ENCODE measurements around the gene TMPRSS12.
"Not testable (repeated sequence)": the region's sequence is repeated elsewhere in the genome, so short reads cannot be mapped to it uniquely, and the experiment has no call there.

TMPRSS12 gene, protein sequence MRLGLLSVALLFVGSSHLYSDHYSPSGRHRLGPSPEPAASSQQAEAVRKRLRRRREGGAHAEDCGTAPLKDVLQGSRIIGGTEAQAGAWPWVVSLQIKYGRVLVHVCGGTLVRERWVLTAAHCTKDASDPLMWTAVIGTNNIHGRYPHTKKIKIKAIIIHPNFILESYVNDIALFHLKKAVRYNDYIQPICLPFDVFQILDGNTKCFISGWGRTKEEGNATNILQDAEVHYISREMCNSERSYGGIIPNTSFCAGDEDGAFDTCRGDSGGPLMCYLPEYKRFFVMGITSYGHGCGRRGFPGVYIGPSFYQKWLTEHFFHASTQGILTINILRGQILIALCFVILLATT

DNA sequence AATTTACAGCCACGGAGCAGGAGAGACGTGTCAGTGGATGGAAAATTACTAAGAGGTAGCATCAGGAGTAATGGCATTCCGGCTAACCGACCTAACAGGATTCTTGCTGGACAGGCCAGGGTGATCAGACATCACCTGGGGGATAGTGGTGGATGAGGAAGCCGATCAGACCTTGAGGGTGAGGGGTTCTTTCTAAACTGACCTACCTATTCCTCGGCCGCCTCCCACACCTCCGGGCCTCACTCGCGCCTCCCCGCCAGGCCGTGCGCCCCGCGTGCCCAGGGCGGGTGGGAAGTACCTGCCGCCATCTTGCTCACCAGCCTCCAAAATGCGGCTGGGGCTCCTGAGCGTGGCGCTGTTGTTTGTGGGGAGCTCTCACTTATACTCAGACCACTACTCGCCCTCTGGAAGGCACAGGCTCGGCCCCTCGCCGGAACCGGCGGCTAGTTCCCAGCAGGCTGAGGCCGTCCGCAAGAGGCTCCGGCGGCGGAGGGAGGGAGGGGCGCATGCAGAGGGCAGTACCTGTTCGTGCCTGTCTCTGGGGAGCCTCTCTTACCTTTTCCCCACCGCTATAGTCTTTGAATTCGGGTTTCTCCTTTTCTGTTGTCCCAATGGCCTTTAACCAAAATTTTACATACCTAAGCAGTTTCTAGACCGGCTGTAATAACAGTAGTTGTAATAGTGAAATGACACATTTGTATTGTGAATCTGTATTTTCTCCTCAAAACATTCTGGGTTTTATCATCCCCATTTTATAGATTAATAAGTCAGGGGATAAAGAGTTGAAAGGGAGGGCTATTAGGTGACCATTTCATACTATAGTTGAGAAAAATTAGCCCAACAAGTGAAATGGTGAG is at the start of gene TMPRSS12:
TSS of gene TMPRSS12 (plus strand) at position 290 of the 857 bp plus-strand sequence. CDS start at position 329, 39 bp downstream.
- no peak for DNase-seq (ENCODE audit: low read depth in 2 of 2)

DNA sequence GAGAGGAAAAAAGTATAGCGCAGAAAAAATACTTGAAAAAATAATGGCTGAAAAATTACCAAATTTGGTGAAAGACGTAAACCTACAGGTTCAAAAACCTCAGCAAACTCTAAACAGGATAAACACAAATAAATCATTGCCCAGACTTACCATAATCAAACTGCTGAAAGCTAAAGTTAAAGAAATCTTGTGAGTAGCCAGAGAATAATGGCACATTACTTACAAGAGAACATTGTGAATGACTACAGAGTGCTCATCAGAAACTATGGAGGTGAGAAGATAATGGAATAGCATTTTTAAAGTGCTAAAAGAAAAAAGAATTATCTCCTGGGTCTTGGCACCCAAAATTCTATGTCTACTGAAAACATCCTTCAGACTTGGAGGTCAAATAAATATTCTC is 42.8 kb upstream of the TMPRSS12 start:
- DNase-seq (ENCODE audit: low read depth in 2 of 2), result no peak

DNA sequence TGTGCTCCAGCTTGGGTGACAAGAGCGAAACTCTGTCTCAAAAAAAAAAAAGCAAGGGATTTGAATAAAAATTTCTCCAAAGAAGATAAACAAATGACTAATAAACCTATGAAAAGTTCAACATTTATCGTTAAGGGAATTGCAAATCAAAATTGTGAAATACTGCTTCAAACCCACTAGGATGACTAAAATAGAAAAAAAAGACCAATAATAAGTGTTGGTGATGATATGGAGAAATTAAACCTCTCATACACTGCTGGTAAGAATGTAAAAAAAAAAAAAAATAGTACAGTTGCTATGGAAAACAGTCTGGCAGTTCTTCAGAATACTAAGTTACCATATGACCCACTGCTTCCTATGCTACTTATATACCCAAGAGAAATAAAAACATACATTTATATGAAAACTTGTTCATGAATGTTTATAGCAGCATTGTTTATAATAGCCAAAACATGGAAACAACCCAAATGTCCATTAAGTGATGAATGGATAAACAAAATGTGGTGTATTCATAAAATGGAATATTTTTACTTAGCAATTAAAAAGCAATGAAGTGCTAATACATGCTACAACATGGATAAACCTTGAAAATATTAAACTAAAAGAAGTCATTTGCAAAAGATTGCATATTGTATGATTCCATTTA is 39.4 kb upstream of the TMPRSS12 start:
- DNase-seq (ENCODE audit: low read depth in 2 of 2), result no peak

DNA sequence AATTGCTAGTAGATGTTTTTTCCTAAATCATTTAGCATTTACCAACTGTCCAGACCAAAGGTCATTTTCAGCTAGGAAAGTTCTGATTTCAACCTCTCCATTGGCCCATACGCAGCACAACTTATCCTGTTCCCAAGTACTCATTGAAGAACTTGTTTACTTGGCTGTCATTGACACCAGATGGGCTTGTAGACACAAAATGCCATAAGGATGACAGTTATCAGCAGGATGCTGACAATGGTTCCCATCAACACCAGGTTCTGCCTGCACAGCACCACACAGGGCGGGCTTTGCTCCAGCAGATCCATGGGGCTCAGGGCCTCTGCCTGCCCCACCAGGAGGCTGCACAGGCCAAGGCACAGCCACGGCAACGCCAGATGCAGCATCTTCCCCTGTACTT is 36.5 kb upstream of the TMPRSS12 start:
- DNase-seq (ENCODE audit: low read depth in 2 of 2), result no peak

DNA sequence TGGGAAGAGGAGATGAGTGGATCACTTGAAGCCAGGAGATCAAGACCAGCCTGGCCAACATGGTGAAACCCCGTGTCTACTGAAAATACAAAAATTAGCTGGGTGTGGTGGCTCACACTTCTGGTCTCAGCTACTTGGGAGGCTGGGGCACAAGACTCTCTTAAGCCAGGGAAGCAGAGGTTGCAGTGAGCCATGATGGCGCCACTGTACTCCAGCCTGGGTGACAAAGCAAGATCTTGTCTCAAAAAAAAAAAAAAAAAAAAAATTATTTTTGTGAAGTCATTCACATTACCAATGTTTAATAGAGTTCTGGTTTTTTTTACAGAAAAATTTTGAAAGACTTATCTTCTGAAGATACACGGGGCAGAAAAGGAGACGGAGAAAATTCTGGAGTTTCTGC is 33.6 kb upstream of the TMPRSS12 start:
- DNase-seq (ENCODE audit: low read depth in 2 of 2), result not testable (repeated sequence)

DNA sequence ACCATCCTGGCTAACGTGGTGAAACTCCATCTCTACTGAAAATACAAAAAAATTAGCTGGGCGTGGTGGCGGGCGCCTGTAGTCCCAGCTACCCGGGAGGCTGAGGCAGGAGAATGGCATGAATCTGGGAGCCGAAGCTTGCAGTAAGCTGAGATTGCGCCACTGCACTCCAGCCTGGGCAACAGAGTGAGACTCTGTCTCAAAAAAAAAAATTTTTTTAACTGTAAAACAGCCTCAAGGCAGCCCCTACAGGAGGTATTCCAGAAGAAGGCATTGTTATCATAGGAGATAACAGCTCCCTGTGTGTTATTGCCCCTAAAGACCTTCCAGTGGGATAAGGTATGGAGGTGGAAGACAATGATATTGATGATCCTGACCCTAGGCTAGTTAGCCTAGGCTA is 27.8 kb upstream of the TMPRSS12 start:
- not testable (repeated sequence) for DNase-seq (ENCODE audit: low read depth in 2 of 2)

DNA sequence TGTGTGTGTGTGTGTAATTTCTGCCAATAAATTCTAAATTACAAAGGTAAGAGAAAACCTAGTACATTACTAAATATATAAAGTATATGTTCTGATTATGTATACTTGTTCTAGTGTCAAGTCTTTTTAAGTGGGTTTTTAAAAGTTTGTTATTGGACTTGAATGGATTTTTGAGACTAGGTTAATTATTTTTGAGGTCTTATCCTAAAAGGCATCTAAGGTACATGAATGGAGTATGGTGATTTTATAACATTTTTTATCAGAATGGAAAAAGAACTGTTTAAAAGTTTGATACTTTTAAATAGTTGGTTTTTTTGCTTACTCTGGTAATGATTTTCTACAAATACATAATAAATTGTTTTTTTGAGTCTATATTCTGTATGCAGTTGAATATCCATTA is 22.5 kb upstream of the TMPRSS12 start:
- DNase-seq (ENCODE audit: low read depth in 2 of 2), result no peak

DNA sequence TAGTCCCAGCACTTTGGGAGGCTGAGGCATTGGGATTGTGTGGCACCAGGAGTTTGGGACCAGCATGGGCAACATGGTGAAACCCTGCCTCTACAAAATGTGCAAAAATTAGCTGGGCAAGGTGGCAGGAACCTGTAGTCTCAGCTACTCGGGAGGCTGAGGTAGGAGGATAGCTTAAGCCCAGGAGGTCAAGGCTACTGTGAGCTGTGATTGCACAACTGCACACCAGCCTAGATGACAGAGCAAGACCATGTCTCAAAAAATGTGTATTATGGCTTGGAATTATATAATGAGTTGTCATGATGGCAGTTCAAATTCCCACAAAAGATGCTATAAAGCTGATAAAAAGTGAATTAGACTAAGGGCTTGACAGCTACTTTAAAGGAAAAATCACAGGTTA is 20.6 kb upstream of the TMPRSS12 start:
- DNase-seq (ENCODE audit: low read depth in 2 of 2), result no peak

DNA sequence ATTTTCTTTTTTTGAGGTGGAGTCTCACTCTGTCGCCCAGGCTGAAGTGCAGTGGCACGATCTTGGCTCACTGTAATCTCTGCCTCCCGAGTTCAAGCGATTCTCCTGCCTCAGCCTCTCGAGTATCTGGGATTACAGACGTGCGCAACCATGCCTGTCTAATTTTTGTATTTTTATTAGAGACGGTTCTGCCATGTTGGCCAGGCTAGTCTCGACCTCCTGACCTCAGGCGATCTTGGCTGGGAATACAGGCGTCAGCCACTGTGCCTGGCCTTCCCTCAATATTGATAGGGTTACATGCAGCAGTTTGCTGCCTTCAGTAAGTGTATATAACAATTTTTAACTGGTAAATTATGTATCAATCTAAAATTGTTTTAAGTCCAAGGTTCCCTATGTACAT is 19.0 kb upstream of the TMPRSS12 start:
- DNase-seq (ENCODE audit: low read depth in 2 of 2), result not testable (repeated sequence)

DNA sequence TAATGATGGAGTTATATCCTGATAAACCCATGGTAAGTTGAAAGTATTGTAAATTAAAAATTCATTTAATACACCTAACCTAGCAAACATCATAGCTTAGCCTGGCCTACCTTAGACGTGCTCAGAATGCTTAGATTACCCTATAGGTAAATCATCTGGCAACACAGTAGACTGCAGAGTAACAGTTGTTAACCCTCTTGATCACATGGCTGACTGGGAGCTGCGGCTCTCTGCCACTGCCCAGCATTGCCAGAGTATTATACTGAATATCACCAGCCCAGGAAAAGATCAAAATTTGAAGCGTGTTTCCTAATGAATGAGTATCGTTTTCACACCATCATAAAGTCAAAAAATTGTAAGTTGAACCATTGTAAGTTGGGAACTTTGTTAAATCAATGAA is 17.8 kb upstream of the TMPRSS12 start:
- no peak for DNase-seq (ENCODE audit: low read depth in 2 of 2)

DNA sequence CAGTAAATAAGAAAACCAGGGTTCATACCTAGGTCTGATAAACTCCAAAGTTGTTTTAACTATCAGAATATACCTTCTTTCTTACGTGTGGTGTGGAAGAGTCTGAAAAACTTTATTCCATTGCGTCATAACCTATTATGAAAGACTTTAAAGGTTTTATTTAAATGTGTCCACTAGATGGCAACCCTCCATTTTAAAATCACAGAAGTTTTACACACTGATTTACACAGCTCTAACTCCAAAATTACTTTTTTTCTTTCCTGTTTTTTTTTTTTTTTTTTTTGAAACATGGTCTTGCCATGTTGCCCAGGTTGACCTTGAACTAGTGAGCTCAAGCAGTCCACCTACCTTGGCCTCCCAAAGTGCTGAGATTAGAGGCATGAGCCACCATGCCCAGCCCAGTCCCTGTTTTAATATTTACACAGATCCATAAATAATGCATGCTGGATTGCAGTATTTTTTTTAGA is 17.3 kb upstream of the TMPRSS12 start:
- no peak for DNase-seq (ENCODE audit: low read depth in 2 of 2)

DNA sequence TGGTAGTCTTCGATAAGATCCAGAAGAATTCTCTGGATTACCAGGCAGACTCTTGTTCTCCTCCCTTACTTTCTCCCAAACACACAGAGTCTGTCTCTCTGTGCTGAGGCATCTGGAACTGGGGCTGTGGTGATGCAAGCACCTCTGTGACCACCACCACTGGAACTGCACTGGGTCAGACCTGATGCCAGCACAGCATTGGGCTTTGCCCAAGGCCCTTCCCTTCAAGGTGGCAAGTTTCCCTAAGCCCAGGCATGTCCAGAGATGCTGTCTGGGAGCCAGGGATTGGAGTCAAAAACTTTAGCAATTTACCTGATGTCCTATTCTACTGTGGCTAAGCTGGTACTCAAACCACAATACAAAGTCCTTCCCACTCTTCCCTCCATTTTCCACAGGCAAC is 14.6 kb upstream of the TMPRSS12 start:
- DNase-seq (ENCODE audit: low read depth in 2 of 2), result no peak

DNA sequence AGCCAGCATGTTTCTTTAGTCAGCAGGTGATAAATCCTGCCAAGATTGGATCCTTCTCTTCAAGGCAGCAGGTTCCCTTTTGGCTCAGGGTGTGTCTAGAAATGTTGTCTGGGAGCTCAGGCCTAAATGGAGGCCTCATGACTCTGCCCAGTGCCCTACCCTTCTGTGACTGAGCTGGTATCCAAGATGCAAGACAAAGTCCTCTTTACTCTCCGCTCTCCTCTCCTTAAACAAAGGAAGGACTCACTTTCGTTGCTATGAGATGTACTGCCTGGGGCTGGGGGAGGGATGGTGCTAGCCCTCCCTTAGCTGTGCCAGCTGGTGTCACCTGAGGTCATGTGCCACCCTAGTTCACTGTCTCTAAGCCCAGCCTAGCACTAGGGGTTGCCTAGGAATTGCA is 13.8 kb upstream of the TMPRSS12 start:
- no peak for DNase-seq (ENCODE audit: low read depth in 2 of 2)

DNA sequence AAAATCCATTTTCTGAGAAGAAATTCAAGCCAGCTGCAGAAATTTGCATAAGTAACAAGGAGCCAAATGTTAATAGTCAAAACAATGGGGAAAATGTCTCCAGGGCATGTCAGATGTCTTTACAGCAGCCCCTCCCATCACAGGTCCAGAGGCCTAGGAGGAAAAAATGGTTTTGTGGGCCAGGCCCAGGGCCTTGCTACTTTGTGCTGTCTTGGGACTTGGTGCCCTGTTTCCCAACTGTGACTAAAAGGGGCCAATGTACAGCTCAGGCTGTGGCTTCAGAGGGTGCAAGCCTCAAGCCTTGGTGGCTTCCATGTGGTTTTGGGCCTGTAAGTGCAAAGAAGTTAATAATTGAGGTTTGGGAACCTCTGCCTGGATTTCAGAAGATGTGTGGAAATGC is 8.9 kb upstream of the TMPRSS12 start:
- DNase-seq (ENCODE audit: low read depth in 2 of 2), result not testable (repeated sequence)

DNA sequence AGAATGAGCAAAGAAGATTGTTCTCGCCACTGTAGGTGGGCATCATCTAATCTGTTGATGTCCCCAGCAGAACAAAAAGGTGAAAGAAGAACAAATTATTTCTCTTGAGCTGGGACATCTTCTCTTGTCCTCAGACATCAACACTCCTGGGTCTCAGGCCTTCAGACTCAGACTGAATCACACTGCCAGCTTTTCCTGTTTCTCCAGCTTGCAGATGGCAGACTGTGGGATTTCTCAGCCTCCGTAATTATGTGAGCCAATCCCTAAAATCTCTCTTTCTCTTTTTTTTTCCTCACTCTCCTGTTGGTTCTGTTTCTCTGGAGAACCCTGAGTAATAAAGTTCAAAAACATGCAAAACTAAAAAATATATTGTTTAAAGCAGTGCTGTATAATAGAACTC is 3.7 kb upstream of the TMPRSS12 start:
- no peak for DNase-seq (ENCODE audit: low read depth in 2 of 2)

DNA sequence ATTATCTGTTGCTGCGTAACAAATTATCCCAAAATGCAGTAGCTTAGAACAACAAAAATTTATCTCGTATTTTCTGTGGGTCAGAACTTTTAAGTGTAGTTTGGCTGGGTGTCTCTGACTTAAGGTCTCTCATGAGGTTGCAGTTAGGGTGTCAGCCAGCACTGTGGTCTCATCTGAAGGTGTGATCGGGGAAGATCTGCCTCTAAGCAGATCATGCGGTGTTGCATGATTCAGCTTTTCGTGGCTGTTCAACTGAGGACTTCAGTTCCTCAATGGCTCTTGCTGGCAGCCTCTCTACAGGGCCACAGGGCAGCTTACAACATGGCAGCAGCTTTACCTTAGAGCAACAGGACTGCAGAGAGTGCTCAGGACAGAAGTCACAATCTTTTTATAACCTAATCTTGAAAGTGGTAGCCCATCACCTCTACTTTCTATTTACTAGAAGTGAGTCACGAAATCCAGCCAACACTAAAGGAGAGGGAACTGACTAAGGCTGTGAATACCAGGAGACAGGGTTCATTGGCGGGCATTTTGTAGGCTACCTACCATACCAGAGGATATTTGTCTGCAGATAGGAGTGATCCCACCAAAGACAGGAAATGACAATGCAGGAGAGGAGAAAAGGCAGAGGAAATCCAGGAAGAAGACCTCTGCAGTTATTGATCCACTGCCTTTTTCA is 1.8 kb upstream of the TMPRSS12 start:
- DNase-seq (ENCODE audit: low read depth in 2 of 2), result no peak

DNA sequence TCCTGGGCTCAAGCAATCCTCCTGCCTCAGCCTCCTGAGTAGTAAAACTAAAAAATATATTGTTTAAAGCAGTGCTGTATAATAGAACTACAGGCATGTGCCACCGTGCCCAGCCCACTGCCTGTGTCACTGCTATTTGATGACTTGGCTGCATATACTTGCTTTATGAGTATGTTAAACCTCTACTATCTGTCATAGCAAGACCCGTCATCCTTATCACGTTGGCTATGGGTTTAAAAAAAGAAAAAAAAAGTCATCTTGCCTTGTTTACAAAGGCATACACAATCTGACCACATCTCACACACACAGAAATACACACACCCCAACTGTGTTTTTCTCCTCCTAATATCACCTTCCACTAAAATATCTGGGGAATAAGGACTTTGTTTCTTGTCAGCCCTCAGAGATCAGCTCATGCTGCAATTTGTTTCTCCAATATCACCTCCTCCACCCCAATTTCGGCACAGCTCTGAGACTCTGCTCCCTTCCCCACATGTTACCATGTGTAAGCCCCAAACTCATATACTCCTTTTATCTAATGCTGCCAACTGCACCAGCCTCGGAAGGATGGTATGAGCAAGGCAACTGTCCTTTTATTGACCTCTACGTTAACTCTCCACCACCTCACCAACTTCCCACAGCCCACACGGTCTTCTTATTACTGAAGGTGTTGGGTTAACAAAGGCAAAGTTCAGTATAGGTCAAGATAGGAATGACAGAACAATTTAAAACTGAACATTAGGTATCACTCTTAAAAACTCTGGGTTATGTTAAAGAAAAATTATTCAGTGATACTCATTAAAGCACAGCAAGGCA is 802 bp upstream of the TMPRSS12 start:
- no peak for DNase-seq (ENCODE audit: low read depth in 2 of 2)

DNA sequence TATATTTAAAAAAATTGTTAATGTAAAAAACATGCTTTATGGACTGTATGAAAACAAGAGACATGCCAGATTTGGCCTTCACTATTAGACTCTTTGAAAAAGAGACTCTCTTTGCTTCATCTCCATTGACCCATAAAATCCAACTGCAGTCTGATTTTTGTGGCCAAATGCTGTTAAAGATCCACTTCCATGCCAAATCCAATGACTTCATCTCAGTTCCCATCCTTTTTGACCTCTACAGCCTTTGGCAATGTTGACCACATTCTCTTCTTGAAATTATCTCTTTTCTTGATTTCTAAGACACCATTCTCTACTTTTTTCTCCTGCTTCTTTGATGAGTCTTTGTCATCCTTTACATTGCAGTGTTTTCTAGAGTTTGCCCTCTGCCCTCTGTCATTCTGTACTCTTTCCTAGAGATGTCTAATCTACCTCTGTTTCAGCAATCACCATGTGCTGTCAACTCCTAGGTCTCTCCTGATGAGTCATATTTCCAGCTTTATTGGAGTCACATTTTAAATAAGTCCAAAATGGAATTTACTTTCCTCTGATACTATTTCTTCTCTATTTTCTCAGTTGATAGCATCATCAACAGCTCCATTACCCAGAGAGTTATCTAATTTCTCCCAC is 2.4 kb downstream of the TMPRSS12 start:
- no peak for DNase-seq (ENCODE audit: low read depth in 2 of 2)

DNA sequence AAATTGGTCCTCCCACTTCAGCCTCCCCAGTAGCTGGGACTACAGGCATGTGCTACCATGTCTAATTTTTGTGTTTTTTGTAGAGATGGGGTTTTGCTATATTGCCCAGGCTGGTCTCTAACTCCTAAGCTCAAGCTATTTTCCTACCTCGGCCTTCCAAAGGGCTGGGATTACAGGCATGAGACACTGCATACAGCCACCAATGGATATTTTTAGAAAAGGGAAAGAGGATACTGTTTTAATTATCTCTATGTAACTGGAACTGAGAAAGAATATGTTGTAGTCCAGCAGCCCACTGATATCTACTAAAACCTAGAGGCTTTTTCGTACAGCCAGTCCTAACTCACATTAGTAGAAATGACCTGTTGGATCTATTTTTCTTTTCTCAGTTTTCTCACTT is 6.2 kb downstream of the TMPRSS12 start:
- no peak for DNase-seq (ENCODE audit: low read depth in 2 of 2)

DNA sequence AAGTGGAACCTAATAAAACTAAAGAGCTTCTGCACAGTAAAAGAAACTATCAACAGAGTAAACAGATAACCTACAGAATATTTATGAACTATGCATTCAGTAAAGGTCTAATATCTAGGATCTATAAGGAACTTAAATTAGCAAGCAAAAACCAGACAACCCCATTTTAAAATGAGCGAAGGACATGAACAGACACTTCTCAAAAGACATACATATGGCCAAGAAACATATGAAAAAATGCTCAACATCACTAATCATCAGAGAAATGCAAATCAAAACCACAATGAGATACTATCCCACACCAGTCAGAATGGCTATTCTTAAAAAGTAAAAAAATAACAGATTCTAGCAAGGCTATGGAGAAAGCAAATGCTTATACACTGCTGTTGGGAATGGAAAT is 12.5 kb downstream of the TMPRSS12 start:
- not testable (repeated sequence) for DNase-seq (ENCODE audit: low read depth in 2 of 2)

DNA sequence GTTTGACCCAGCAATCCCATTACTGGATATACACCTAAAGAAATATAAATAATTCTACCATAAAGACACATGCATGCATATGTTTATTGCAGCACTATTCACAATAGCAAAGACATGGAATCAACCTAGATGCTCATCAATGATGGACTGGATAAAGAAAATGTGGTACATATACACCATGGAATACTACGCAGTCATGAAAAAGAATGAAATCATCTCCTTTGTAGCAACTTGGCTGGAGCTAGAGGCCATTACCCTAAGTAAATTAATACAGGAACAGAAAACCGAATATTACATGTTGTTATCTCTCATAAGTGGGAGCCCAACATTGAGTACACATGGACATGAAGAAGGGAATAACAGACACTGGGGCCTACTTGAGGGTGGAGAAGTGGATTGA is 13.0 kb downstream of the TMPRSS12 start:
- DNase-seq (ENCODE audit: low read depth in 2 of 2), result not testable (repeated sequence)
